GM18858 (cell line): Measurements from ENCODE around the gene PWWP2B.

Experiments
- ATAC-seq: cut with Tn5 transposase; IDR thresholded peaks from one replicate; pipeline ENCODE4 v1.9.1; 2021; ENCODE audit not compliant: unreplicated experiment

The PWWP2B gene

GRCh38 chr10:132443983-132444876 is 47.2 kb downstream of the PWWP2B start:
- ATAC-seq: no peak

DNA sequence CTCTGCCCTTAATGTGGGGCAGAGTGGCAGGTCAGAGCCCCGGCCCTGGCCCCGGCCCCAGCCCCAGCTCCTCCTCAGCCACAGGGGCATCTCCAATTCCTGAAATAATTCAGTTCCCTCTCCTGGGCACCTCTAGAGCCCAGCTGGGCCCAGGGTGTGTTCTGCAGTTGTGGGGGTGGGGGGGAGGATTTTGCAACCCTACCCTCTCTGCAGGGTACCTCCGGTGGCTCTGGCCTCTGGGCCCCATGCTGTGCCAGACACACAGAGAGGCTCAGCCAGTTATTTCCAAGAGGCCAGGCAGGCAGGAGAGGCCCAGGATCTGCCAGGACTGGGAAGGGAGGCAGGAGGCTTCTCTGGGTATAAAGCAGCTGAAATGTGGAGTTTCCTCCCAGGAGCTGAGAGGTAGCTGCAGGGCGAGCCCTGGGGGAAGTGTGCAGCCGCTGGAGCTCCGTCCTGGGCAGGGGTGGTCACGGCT is 47.9 kb downstream of the PWWP2B start:
- ATAC-seq: no peak

- no peak for ATAC-seq
These were observed 48.7 kb downstream of the PWWP2B start for GRCh38 chr10:132445516-132446194.

DNA sequence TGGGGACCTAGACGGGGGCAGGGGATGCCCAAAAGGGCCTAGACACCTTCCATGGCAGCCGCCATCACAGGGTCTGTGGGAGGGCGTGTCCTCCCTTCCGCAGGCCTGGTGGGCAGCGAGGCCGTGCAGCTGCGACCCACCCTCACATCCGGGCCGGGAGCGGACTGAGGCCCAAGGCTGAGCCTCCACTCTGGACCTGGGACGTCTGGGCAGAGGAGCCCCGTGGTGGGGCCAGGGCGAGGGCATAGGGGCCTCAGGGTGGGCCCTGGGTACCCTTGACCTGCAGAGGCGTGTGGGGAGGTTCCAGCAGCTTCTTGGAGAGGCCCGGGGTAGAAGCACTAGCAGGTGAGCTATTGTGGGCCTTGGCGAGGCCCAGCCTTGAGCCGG is 49.2 kb downstream of the PWWP2B start:
- ATAC-seq: no peak

DNA sequence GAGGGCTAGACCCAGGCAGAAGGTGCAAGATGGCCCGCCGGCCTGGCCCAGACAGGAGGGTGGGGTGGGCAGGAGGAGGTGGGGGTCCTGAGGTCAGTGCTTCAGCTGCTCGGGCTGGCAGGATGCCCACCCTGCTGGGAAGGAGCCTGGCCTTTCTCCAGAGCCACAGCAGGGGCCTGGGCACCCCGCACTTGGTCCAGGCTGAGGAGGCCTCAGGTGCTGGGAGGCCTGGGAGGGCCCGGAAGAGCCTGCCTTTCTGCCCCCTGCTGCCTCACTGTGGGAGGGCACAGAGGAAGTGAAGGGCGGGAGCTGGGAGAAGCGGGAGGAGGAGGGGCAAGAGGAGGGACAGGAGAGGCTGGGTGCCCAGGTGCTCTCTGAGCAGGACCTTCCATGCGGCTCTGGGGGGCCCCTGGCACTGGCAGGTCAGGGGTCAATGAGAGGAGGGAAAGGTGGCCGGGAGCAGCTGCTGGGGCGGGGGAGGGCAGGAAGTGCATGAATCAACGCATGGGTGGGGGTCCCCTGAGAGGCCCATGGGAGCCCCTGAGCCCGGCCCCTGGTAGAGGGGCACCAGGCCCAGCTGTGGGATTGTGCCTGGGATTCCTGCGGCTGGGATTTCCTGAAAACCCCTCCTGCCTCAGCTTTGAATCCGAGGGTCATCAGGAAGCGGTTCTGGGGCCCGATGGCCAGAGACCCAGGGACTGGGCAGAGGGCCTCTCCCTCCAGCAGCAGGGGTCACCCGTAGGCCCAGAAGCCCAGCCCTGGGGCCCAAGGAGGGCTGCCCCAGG is 49.9 kb downstream of the PWWP2B start:
- ATAC-seq: no peak

- ATAC-seq: no peak
These were observed 50.6 kb downstream of the PWWP2B start for GRCh38 chr10:132447446-132448247.

GRCh38 chr10:132448248-132448731 is 51.3 kb downstream of the PWWP2B start:
- ATAC-seq: no peak

- no peak for ATAC-seq
These were observed 52.2 kb downstream of the PWWP2B start for GRCh38 chr10:132449051-132449810.

DNA sequence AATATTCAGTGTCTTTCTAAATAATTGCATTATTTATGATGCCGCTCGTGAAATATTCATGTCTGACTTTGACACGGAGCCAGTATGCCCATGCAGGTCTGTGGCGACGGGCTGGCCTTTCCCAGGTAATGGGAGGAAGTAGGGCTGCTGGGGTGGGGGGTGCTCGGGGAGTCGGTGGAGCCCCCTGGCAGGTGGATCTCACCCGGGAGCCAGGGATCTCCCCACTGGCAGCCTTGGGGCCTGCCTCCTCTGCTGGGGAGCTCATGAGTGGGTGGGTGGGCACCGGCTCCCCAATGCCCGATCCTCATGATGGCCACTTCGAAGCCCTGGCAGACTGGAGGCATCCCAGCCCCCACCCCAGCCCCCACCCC is 52.8 kb downstream of the PWWP2B start:
- ATAC-seq: no peak

DNA sequence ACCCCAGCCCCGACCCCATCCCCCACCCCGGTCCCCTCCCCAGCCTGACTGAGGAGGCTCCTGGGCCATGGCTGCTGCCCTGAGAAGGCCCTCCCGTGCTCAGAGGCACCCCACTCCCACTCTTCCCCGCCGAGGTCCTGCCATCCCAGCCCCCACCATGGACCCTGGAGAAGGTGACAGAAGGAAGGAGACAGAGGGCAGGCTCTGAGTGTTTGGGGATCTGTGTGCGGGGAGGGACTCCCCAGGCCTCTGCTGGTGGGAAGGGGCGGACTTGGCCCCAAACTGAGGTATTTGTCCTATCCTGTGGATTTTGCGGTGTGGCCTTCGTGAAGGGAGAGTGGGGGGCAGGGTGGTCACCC is 53.4 kb downstream of the PWWP2B start:
- no peak for ATAC-seq

GRCh38 chr10:132450825-132451505 is 54.0 kb downstream of the PWWP2B start:
- ATAC-seq: no peak

- ATAC-seq: no peak
These were observed 54.7 kb downstream of the PWWP2B start for GRCh38 chr10:132451506-132452215.

- ATAC-seq: no peak
These were observed 55.2 kb downstream of the PWWP2B start for GRCh38 chr10:132452216-132452650.

- peak; percentile 50 for ATAC-seq
These were observed 55.9 kb downstream of the PWWP2B start for GRCh38 chr10:132452651-132453469.

GRCh38 chr10:132453470-132453861 is 56.5 kb downstream of the PWWP2B start:
- no peak for ATAC-seq

GRCh38 chr10:132454296-132455198 is 57.5 kb downstream of the PWWP2B start:
- no peak for ATAC-seq
